HPDE6-E6E7 (cell line): ENCODE measurements around the gene ST3GAL4.

Source experiments
- DNase-seq: peaks from one replicate; pipeline ENCODE4 v3.0.0; 2011; ENCODE audit warnings: missing footprints; ENCODE audit errors: extremely low spot score

Gene ST3GAL4

GRCh38 chr11:126424471-126425039 lies 69.1 kb downstream of the ST3GAL4 start:
- DNase-seq: no peak

- no peak for DNase-seq
Observed at GRCh38 chr11:126426106-126426505, 70.6 kb downstream of the ST3GAL4 start.

GRCh38 chr11:126426820-126427749 lies 71.6 kb downstream of the ST3GAL4 start:
- DNase-seq: no peak

GRCh38 chr11:126430581-126431335 lies 75.3 kb downstream of the ST3GAL4 start:
- DNase-seq: no peak

- DNase-seq: peak; percentile 71
Observed at GRCh38 chr11:126431401-126432064, 76.0 kb downstream of the ST3GAL4 start.

- no peak for DNase-seq
Observed at GRCh38 chr11:126432065-126432461, 76.6 kb downstream of the ST3GAL4 start.

- no peak for DNase-seq
Observed at GRCh38 chr11:126432525-126432924, 77.0 kb downstream of the ST3GAL4 start.

GRCh38 chr11:126433244-126433846 lies 77.9 kb downstream of the ST3GAL4 start:
- no peak for DNase-seq

GRCh38 chr11:126433989-126434949 lies 78.8 kb downstream of the ST3GAL4 start:
- DNase-seq: no peak

- DNase-seq: no peak
Observed at GRCh38 chr11:126434950-126435335, 79.5 kb downstream of the ST3GAL4 start.

- DNase-seq: no peak
Observed at GRCh38 chr11:126436209-126436755, 80.8 kb downstream of the ST3GAL4 start.

- DNase-seq: no peak
Observed at GRCh38 chr11:126437731-126438130, 82.2 kb downstream of the ST3GAL4 start.

- no peak for DNase-seq
Observed at GRCh38 chr11:126438272-126438671, 82.8 kb downstream of the ST3GAL4 start.

GRCh38 chr11:126438691-126439090 lies 83.2 kb downstream of the ST3GAL4 start:
- DNase-seq: no peak

GRCh38 chr11:126440276-126440675 lies 84.8 kb downstream of the ST3GAL4 start:
- DNase-seq: no peak

GRCh38 chr11:126440792-126441514 lies 85.5 kb downstream of the ST3GAL4 start:
- DNase-seq: peak; percentile 91

GRCh38 chr11:126443120-126443519 lies 87.6 kb downstream of the ST3GAL4 start:
- DNase-seq: no peak

- no peak for DNase-seq
Observed at GRCh38 chr11:126444072-126444471, 88.6 kb downstream of the ST3GAL4 start.

GRCh38 chr11:126446581-126446980 lies 91.1 kb downstream of the ST3GAL4 start:
- DNase-seq: no peak
